GM12801 (cell line): Measurements from ENCODE around the gene CAGE1.

Source experiments
- TF ChIP-seq, protein P1 (sequence below): IDR thresholded peaks from one replicate; pipeline ENCODE4 v1.5.1; 2011; ENCODE audit warnings: control low read depth; ENCODE audit not compliant: insufficient read length; ENCODE audit errors: extremely low read depth

CAGE1 gene

DNA sequence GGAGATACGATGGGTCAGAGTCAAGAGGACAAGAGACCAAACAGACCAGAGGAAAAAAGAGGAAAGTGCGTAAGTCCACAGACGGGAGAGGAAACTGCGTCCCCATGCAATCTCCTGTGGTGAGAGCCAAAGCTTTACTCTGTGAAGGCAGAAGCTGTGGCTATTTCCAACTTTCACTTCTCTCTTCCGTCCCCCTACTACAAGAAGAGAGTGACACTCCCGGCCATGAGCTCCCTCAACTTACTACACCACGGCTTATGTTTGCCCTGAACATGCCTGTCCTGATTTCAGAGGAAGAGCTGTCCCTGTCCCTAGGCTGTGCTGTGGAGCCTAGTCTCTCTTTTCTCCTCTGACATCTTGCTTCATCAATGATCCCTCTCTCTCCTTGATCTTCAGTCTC, 65.0 kb downstream of the CAGE1 start:
- TF ChIP-seq, protein P1, sequence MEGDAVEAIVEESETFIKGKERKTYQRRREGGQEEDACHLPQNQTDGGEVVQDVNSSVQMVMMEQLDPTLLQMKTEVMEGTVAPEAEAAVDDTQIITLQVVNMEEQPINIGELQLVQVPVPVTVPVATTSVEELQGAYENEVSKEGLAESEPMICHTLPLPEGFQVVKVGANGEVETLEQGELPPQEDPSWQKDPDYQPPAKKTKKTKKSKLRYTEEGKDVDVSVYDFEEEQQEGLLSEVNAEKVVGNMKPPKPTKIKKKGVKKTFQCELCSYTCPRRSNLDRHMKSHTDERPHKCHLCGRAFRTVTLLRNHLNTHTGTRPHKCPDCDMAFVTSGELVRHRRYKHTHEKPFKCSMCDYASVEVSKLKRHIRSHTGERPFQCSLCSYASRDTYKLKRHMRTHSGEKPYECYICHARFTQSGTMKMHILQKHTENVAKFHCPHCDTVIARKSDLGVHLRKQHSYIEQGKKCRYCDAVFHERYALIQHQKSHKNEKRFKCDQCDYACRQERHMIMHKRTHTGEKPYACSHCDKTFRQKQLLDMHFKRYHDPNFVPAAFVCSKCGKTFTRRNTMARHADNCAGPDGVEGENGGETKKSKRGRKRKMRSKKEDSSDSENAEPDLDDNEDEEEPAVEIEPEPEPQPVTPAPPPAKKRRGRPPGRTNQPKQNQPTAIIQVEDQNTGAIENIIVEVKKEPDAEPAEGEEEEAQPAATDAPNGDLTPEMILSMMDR, result no peak

DNA sequence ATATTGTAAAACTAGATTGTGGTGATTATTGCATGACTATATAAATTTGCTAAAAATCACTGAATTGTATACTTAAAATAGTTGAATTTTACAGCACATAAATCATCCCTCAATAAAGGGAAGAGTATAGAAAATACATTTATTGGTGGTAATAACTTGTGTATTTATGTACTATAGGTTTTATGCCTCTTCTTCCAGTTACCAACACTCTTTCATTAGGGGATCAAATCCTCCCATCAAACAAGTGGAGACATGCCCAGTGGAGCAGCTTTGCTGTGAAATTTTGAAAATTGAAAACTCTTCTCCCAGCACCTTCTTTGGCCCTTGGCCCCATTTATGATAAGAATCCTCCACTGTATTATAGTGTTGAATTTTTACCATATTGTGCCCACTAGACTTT, 66.5 kb downstream of the CAGE1 start:
- TF ChIP-seq, protein P1, result no peak

DNA sequence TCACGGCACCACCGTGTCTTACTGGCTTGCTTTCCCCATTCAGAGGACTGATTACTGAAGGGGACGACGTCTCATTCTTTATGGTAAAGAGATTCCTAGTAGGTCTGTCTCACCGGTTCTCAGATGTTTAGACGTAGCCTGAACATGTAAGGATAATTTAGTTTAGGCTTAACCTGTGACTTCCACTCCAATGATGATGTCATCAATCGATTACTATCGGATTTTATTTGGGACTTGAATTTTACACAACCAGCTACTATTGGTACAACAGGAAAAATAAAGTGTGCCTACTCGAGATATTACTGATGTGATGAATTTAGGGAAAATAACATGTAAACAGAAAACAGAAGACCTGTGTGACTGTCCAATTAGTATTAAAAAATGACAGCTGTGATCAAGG, 72.0 kb downstream of the CAGE1 start:
- TF ChIP-seq, protein P1, result no peak

DNA sequence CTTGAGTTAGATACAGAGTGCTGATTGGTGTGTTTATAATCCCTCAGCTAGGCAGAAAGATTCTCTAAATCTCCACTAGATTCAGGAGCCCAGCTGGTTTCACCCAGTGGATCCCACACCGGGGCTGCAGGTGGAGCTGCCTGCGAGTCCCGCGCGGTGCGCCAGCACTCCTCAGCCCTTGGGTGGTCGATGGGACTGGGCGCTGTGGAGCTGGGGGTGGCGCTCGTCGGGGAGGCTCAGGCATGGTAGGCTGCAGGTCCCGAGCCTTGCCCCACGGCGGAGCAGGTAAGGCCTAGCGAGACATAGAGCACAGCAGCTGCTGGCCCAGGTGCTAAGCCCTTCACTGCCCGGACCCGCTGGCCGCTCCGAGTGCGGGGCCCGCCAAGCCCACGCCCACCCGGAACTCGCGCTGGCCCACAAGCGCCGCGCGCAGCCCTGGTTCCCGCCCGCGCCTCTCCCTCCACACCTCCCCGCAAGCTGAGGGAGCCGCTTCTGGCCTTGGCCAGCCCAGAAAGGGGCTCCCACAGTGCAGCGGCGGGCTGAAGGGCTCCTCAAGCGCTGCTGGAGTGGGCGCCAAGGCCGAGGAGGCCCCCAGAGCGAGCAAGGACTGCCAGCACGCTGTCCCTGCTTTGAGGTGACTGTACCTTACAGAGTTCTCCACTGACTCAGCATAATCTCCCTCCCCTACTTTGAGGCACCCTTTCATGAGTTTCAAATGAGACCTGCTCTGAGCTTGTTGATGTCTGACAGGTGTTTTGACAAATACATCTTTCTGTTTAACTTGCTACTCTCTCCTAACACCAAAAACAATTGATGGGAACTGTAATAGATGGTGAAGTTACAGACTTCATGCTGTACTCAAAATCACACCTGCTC, 72.6 kb downstream of the CAGE1 start:
- TF ChIP-seq, protein P1, result no peak

DNA sequence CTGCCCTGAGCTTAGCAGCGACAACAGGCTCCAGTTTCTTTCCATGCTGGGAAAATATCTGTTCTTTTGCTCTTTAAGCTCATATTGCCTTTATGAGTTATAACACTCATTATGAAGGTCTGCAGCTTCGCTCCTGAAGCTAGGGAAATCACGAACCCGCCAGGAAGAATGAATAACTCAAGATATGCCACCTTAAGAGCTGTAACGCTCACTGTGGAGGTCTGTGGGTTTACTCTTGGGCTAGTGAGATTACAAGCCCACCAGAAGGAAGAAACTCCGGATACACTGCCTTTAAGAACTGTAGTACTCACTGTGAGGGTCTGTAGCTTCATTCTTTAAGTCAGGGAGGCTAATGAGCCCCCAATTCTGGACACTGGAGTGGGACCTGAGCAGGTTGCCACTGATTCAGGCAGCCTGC, 73.6 kb downstream of the CAGE1 start:
- TF ChIP-seq, protein P1, result no peak

DNA sequence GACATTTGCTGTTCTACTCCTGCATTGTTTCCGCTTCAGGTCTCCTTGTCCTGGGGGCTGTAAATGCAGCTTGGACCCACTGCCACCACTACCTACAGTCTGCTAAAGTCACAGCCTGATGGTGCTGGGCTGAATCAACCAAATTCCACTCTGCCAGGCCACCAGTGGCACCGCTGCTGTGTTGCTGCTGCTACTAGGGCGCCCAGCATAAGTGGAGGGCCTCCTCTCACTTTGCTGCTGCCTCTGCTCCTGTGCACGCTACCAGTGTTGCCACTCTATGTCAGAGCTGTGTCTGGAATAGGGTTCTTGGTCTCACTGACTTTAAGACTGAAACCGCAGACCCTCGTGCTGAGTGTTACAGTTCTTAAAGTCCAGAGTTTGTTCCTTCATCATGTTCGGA, 75.1 kb downstream of the CAGE1 start:
- TF ChIP-seq, protein P1, result no peak

DNA sequence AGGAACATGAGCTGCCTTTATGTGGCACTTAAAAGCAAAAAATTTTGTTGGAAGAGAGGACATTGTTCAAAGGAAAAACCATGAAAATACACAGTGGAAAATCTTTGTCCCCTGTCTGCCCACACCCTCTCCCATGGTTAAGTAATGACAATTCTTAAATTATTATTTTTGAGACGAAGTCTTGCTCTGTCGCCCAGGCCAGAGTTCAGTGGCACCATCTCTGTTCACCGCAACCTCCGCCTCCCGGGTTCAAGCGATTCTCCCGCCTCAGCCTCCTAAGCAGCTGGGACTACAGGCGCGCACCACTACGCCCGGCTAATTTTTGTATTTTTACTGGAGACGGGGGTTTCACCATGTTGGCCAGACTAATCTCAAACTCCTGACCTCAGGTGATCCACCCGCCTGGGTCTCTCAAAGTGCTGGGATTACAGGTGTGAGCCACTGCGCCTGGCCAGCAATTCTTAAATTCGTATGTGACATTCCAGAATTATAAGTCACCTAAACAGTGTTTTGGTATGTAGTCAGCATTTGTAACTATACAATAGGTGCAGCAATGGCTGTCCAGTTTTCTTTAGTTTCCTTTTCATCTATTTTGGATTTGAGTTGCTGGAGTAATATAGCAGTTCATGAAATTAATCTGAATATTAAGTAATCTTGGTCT, 75.9 kb downstream of the CAGE1 start:
- TF ChIP-seq, protein P1, result no peak
